GM21381 (cell line): Measurements from ENCODE around the gene KHDC1.
"Not testable (repeated sequence)": the region's sequence is repeated elsewhere in the genome, so short reads cannot be mapped to it uniquely, and the experiment has no call there.

Experiments used
- ATAC-seq: cut with Tn5 transposase; IDR thresholded peaks from one replicate; pipeline ENCODE4 v1.9.1; 2021; ENCODE audit warnings: mild to moderate bottlenecking, moderate library complexity; ENCODE audit not compliant: unreplicated experiment

Gene KHDC1

GRCh38 chr6:73252703-73253102, 10.3 kb downstream of the KHDC1 start:
- no peak for ATAC-seq

- ATAC-seq: no peak
These were observed 13.0 kb downstream of the KHDC1 start for GRCh38 chr6:73250016-73250415.

GRCh38 chr6:73248192-73248903, 14.6 kb downstream of the KHDC1 start:
- ATAC-seq: no peak

- no peak for ATAC-seq
These were observed 21.0 kb downstream of the KHDC1 start for GRCh38 chr6:73242001-73242400.

- ATAC-seq: no peak
These were observed 22.3 kb downstream of the KHDC1 start for GRCh38 chr6:73240730-73241129.

- no peak for ATAC-seq
These were observed 26.7 kb downstream of the KHDC1 start for GRCh38 chr6:73236144-73236750.

- ATAC-seq: no peak
These were observed 28.3 kb downstream of the KHDC1 start for GRCh38 chr6:73234733-73235132.

GRCh38 chr6:73233971-73234370, 29.0 kb downstream of the KHDC1 start:
- not testable (repeated sequence) for ATAC-seq

- no peak for ATAC-seq
These were observed 29.9 kb downstream of the KHDC1 start for GRCh38 chr6:73233048-73233447.

GRCh38 chr6:73231986-73232391, 31.0 kb downstream of the KHDC1 start:
- no peak for ATAC-seq

- no peak for ATAC-seq
These were observed 35.3 kb downstream of the KHDC1 start for GRCh38 chr6:73227606-73228255.

GRCh38 chr6:73225396-73225795, 37.6 kb downstream of the KHDC1 start, which contains the start of gene KHDC1L:
TSS of gene KHDC1L (minus strand) at chr6:73225496. CDS start at chr6:73225408, 88 bp downstream.
- no peak for ATAC-seq

- ATAC-seq: no peak
These were observed 46.1 kb downstream of the KHDC1 start for GRCh38 chr6:73216859-73217258.

- ATAC-seq: no peak
These were observed 53.9 kb downstream of the KHDC1 start for GRCh38 chr6:73209117-73209516.

GRCh38 chr6:73207221-73207837, 55.7 kb downstream of the KHDC1 start:
- no peak for ATAC-seq

- ATAC-seq: no peak
These were observed 58.7 kb downstream of the KHDC1 start for GRCh38 chr6:73204252-73204651.

- no peak for ATAC-seq
These were observed 59.9 kb downstream of the KHDC1 start for GRCh38 chr6:73203098-73203497.

GRCh38 chr6:73200735-73201134, 62.3 kb downstream of the KHDC1 start:
- ATAC-seq: no peak

- ATAC-seq: no peak
These were observed 62.7 kb downstream of the KHDC1 start for GRCh38 chr6:73200247-73200646.

- ATAC-seq: no peak
These were observed 68.3 kb downstream of the KHDC1 start for GRCh38 chr6:73194744-73195143.

GRCh38 chr6:73193302-73193701, 69.7 kb downstream of the KHDC1 start:
- ATAC-seq: not testable (repeated sequence)
